Stimulated activated CD4-positive, alpha-beta T cell treated with anti-CD3 and anti-CD28 coated beads, Interleukin-1b, Interleukin-23, amount 100 ng/mL, for 48 hours (primary cell): ENCODE measurements around the gene BBC3.

Experiments
- DNase-seq: peaks from one replicate; pipeline ENCODE4 v3.0.0-alpha.2; 2020

The BBC3 gene

GRCh38 chr19:47230054-47230920 lies 712 bp downstream of the BBC3 start:
- DNase-seq: peak; percentile 72

DNA sequence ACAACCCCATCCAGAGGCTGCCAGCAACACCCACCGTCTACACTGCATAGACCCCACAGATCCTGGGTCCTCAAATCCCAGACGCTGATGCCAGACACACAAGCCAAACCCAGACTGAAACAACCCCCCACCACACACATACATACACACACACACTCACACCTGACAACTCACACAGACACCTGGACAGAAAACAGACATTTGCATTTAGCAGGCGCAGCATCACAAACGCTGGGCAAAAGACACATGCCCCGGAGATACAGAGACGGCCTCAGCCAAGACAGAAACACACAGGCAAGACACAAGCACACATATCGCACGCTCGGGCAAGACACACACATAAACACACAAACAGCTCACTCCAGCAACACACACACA lies 1.3 kb downstream of the BBC3 start:
- no peak for DNase-seq

DNA sequence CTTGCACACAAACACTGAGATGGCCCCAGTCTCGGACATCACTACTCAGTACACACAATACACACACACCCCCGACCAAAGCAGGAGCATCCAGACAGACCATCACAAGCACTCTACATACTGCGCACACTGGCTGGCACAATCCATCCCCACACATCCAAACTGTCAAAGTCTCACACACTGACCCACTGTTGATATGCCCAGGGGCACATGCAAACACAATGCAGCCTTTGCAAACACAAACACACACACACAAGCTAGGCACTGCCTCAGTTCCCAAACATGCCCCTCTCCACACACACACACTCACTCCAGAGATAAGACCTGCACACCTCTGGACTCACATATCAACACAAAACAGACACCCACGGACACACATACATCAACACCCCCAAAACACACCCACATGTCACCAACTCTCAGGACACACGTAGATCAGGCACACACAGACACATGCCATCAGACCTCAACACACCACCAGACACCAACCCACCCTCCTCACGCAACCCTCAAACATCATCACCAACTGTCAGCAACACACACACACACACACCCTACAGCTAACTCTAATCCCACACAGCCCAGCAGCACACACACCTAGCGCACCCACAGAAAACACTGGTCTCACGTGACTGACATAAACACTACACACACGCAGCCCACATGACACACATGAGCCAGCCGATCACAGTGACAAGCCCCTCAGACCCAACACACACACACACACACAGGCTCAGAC lies 1.9 kb downstream of the BBC3 start:
- DNase-seq: no peak

DNA sequence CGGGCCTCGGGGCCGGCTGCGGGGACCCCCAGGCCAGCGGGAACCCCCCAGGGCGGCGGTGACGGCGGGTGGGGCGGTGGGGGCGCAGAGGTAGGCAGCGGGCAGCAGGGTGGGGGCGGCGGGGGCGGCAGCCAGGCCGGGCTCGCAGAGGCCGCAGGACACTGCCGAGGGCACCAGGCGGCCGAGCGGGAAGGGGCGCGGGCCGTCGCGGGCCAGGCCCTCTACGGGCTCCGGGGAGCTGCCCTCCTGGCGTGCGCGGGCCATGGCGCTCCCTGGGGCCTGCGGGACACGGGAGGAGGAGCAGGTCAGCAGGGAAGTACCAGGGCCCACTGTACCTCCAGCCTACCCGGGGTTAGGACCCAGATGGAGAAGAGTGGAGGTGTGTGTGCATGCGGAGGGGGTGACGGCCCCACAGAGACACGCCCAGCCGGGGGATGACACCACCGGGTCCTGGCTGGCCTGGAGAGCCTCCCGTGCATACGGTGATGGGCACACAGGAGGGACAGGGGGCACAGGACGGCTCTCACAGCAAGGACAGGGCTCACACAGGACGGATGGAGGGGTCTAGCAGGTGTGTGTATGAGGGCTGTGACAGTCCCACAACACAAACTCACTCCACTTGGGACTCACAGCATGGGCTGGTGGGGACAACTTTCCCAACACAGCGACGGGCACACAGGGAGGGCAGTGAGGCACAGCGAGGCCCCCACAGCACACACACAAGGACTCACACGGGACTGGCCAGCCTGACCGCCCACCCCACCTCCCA lies 2.6 kb downstream of the BBC3 start:
- peak; percentile 52 for DNase-seq

GRCh38 chr19:47227352-47228167 lies 3.4 kb downstream of the BBC3 start:
- peak; percentile 54 for DNase-seq

DNA sequence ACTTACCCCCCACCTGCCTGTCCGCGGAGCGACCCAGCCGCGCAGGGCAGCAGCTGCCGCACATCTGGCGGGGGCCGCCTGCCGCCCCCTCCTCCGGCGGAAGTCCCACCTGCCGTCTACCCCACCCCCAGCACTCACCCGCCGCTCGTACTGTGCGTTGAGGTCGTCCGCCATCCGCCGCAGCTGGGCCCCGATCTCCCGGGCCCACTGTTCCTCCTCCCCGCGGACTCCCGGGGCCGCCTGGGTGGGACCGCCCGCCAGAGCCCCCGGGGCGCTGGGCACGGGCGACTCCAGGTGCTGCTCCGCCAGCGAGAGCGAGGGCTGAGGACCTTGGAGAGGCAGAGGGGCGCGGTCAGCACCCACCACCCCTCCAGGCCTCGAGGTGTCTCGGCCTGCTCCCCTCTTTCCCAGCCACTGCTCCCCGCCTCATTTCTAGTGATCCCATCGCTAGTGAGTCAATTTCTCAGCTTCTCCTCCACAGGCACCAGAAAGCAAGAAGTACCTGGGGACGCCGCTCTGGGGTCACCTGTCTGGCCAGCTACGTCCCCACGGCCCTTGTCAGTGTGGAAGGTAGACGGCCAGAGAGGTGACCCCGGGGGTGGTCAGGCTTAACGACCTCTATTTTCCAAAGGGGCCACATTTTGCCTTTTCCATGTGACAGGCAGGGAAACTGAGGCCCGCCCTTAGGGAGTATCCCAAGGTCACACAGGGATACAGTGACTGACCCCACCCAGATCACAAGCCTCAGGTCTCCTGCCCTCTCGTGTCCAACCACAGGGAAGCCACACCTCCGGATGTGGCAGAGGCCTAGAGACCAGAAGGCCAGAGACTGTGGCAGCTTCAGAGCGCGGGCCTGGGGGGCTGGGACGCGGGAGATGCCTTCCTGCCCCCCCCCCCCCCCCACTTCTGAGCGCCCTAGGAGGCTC lies 4.3 kb downstream of the BBC3 start:
- DNase-seq: peak; percentile 58

- DNase-seq: peak; percentile 80
Observed at GRCh38 chr19:47225746-47226425, 5.1 kb downstream of the BBC3 start.

DNA sequence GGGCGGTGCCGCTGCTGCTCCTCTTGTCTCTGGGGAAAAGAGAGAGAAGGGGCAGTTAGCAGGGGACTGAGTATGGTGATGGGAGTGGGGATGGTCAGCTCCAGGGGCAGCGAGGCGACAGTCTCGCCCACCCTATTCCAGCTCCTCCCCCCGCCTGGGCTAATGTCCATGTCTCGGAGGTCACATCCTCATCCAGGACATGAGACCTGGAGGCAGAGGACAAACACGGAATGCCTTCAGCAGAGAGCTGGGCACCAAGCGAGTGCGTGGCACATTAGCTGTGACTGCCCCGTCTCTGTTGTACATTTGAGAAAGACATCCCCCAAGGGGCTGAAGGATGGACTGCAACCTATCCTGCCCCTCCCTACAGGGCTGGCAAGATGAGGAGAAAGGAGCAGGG lies 9.1 kb downstream of the BBC3 start:
- no peak for DNase-seq

DNA sequence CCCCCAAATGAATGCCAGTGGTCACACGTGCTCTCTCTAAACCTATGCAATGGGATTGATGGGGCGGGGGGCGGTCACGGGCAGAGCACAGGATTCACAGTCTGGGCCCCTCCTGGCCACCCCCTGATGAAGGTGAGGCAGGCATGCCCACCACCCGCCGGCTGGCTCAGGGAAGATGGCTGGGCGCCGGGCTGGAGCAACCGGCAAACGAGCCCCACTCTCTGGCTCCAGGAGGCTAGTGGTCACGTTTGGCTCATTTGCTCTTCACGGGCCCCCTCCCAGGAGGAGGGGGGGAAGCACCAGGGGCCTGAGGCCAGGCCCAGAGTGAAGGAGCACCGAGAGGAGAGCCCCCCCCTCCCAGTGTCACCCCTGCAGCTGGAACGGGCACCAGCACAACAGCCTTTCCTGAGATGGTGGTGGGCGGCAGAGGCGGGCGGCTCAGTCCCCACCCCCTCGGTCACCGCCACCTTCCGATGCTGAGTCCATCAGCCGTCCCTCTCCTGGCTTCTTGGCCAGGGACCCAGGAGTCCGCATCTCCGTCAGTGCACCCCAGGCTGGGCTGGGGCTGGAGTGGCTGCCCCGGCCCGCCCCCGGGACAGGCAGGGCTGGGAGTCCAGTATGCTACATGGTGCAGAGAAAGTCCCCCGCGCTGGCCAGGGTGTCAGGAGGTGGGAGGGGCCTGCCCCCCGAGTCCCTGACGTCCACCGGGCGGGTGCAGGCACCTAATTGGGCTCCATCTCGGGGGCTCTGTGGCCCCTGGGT lies 9.7 kb downstream of the BBC3 start:
- no peak for DNase-seq

- no peak for DNase-seq
Observed at GRCh38 chr19:47215581-47215980, 15.4 kb downstream of the BBC3 start.

DNA sequence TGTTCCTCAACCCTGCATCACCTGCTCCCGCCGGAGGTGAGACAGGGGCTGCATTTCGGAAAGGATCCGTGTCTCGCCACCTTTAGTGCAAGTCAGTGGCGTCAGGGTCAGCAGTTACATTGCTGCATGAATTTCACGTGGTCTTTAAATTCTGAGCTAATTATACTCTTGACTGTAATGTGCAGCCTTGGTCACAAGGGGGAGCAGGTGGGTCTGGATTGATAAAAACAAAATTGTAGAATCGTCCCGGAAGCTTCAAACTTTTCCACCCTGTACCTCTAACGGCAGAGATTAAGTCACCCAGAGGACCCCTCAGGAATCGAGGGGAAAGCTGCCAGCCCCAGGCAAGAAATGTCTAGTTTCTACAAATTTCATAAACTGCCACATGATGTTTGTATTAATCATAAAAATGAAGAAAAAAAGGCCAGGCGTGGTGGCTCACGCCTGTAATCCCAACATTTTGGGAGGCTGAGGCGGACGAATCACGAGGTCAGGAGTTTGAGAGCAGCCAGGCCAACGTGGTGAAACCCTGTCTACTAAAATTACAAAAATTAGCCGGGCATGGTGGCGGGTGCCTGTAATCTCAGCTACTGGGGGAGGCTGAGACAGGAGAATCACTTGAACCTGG lies 20.2 kb downstream of the BBC3 start:
- peak; percentile 72 for DNase-seq

DNA sequence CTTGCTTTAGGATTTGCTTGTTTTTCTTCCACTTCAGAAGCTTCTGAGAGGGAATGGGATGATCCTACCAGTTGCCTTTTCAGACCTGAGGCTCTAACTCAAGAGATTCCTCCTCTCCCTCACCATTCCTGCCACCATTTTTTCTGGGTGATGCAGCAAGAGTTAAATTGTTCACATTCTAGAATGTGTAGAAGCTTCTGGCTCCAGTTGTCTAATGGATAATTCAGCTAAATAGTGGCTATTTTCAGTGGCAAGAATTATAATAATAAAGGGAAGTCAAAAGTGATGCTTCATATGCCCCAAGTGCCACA lies 20.9 kb downstream of the BBC3 start:
- no peak for DNase-seq

DNA sequence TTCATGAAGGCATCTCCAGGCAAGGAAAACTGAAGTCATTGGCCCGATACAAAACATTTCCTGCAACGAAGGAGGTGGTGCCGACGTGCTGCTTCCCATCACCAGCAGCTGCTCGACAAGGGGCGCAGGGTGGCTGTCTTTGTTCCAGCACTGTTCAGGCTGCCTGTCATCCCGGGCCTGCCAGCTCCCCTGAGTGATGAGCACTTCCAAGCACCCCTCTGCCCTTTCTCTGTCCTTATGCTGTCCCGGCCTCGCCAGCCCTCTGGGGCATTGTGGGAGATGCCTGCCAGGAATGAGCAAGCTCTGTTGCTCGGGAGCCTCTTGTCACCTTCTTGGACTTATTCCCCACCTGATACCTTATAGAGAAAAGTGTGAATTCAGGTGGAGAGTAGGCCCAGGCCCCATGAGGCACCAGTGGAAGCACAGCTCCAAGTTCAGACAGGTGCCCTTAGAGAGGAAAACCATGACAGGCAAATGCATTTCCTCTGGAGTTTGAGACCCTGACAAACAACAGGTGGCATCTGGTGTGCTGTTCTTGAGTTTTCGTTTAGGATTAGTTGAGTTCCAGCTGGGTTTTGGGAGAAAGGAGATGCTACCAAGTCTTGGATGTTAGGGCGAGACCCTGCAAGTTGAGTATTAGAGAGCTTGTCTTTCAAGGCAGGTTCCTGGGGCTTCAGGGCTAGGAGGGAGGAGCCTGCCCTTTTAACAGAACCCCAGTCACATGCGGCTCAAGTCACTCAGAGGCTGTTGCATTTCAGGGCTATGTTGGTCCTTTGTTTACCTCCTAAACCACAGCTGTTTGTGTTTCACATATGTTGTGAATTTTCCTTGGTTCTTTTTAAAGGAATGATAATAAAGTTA lies 21.4 kb downstream of the BBC3 start:
- no peak for DNase-seq

DNA sequence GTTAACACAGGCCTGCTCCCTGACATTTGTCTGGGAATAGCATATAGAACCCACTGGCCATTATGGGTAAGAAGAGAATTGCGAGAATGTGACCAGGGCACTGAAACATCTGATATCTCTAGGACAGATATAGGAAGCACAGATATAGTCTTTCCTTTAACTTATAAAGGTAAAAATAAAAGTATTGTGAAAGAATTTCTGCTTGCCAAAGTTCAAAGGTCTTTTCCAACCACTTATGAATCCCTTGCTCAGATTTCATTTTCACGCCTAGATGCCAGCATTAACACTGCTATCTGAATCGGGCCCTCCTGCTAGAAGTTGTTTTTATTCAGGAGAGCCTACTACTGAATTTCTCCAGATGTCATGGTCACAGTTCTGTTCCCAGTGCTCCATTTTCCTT lies 27.7 kb downstream of the BBC3 start:
- no peak for DNase-seq

DNA sequence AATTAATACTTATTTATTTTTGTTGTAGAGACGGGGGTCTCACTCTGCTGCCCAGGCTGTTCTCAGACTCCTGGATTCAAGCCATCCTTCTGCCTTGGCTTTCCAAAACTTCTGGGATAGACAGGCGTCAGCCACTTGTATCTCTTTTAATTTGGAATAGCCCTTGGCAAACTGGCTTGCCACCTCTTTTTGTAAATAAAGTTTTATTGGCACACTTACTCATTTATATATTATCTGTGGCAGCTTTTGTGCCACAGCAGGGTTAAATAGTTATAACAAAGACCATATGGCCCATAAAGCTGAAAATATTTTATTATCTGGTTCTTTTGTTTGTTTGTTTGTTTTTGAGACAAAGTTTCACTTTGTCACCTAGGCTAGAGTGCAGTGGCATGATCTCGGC lies 30.5 kb downstream of the BBC3 start:
- DNase-seq: no peak

DNA sequence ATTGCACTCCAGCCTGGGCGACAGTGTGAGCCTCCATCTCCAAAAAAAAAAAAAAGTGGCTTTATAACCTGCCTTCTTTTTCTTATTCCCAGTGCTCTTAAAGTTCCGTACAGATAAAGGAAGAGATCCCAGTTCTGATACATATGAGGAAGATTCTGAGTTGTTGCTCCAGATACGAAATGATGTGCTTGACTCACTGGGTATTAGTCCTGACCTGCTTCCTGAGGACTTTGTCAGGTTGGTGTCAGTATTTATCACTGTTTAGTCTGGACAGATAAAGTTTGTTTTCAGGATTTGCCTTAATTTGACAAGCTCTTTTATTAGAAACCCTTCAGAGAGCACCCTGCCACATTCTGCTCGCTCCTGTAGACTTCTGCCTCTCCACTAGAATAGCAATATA lies 33.9 kb downstream of the BBC3 start:
- no peak for DNase-seq

- no peak for DNase-seq
Observed at GRCh38 chr19:47195434-47195833, 35.6 kb downstream of the BBC3 start.

GRCh38 chr19:47190167-47190727 lies 40.8 kb downstream of the BBC3 start:
- DNase-seq: peak; percentile 68
